Muscle of leg (tissue), 11 donors: Measurements from ENCODE around the gene MRPL27. TPM values are rescaled to one million over a fixed set of nuclear protein-coding genes. Genes with fewer than 3 reads are reported as not detected.
A peak's percentile ranks its signal among the peaks of the same experiment; 100 is the strongest.
"Not testable (repeated sequence)": the region's sequence is repeated elsewhere in the genome, so short reads cannot be mapped to it uniquely, and the experiment has no call there.

Source experiments
- DNase-seq: peaks from one replicate; pipeline ENCODE4 v3.0.0; 2013
- H3K27ac ChIP-seq: one replicate; pipeline ENCODE4 v1.5.1; 2013; ENCODE audit warnings: mild to moderate bottlenecking, low read length, control low read depth
- H3K27me3 ChIP-seq: one replicate; pipeline ENCODE4 v1.6.1; 2013; ENCODE audit warnings: low read length; ENCODE audit not compliant: control insufficient read depth, insufficient read depth
- H3K36me3 ChIP-seq: one replicate; pipeline ENCODE4 v1.6.1; 2013; ENCODE audit warnings: low read length; ENCODE audit not compliant: control insufficient read depth, insufficient read depth
- H3K4me1 ChIP-seq: one replicate; pipeline ENCODE4 v1.6.1; 2013; ENCODE audit warnings: low read length; ENCODE audit not compliant: control insufficient read depth, insufficient read depth
- H3K4me3 ChIP-seq: one replicate; pipeline ENCODE4 v1.5.1; 2013; ENCODE audit warnings: low read length, control low read depth
- H3K9me3 ChIP-seq: replicated peaks from 2 replicates; pipeline ENCODE4 v1.6.1; 2013; ENCODE audit warnings: low read depth, low read length; ENCODE audit not compliant: control insufficient read depth
- WGBS: methylation state at CpG from one replicate; pipeline ENCODE4 v1.1.5; 2013; ENCODE audit warnings: missing lambda C conversion rate; ENCODE audit not compliant: insufficient coverage; 5-methylcytosine and 5-hydroxymethylcytosine counted together
- polyA plus RNA-seq, 8 donors: library from polyadenylated mRNA; unstranded; fragments of 120-200 nt; gene quantifications; one replicate each; pipeline versions ENCODE4 v1.2.1 to v1.2.3, GENCODE V29; 2013; ENCODE audit warnings: inconsistent platforms in 1 of 8, low replicate concordance in 1 of 8; ENCODE audit not compliant: insufficient read length in 8 of 8, insufficient read depth in 1 of 8
- total RNA-seq: library from RNA; stranded (reverse); fragments of 120-200 nt; gene quantifications from one replicate; pipeline ENCODE4 v1.2.4, GENCODE V29; 2013

The MRPL27 gene
- total and polyA plus RNA-seq, 9 donors = 52.4 to 81.5 (median 61.0) TPM

GRCh38 chr17:50347117-50347893 is 25.7 kb downstream of the MRPL27 start:
- Histone ChIP-seq H3K27ac (no peak overlapping the region), H3K36me3 (peaks cover 1% of the 10 kb centered on the region), H3K27me3 (no peaks in the 10 kb centered on the region), H3K9me3 (no peaks in the 10 kb centered on the region), H3K4me3 (peak overlapping the region; percentile 70), H3K4me1 (peaks cover 27% of the 10 kb centered on the region)
- no peak for DNase-seq
- 17% methylated on average over 13 of the region's 17 CpGs for WGBS

DNA sequence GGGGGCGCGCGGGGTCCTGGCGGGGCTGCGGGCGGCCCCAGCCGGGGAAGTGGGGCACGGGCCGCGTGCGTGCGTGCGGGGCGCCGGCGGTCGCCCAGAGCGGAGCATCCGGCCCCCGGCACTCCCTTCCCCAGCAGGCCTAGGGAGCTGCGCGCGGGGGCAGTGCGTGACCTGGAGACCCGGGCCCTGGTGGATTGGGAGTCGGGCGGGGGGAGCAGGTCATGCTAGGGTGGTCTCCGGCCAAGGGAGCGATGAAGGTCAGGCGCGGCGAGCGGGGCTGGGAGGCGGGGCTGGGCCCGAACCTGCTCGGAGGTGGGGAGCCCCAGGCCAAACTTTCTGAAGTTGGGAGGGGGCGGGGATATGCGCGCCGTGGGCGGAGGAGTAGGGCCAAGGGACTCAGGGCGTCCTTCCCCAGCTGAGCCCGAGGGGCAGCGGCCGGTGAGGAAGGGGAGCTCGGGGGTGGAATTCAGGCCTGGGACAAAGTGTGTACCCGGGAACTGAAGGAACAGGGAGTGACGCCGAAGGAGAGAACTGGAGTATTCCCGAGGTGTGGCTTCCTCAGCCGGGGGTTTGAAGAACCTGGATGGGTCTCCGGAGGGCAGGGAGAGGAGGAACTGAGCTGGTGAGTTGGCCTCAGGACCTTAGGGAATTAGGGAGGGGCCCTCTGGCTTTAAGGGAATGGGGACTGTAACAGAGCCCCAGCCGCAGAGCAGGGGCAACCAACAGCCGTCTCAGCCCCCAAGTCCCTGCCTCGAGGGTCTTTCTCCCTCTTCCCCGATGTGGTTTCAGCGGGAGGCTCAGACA is 26.5 kb downstream of the MRPL27 start:
- under 1% methylated on average over 49 of the region's 57 CpGs for WGBS
- no peaks in the 10 kb centered on the region for H3K36me3 ChIP-seq
- no peaks in the 10 kb centered on the region for H3K27me3 ChIP-seq
- H3K27ac ChIP-seq = no peak overlapping the region
- peak overlapping the region; percentile 70 for H3K4me3 ChIP-seq
- peaks cover 25% of the 10 kb centered on the region for H3K4me1 ChIP-seq
- peak; percentile 61 for DNase-seq
- H3K9me3 ChIP-seq = no peaks in the 10 kb centered on the region

DNA sequence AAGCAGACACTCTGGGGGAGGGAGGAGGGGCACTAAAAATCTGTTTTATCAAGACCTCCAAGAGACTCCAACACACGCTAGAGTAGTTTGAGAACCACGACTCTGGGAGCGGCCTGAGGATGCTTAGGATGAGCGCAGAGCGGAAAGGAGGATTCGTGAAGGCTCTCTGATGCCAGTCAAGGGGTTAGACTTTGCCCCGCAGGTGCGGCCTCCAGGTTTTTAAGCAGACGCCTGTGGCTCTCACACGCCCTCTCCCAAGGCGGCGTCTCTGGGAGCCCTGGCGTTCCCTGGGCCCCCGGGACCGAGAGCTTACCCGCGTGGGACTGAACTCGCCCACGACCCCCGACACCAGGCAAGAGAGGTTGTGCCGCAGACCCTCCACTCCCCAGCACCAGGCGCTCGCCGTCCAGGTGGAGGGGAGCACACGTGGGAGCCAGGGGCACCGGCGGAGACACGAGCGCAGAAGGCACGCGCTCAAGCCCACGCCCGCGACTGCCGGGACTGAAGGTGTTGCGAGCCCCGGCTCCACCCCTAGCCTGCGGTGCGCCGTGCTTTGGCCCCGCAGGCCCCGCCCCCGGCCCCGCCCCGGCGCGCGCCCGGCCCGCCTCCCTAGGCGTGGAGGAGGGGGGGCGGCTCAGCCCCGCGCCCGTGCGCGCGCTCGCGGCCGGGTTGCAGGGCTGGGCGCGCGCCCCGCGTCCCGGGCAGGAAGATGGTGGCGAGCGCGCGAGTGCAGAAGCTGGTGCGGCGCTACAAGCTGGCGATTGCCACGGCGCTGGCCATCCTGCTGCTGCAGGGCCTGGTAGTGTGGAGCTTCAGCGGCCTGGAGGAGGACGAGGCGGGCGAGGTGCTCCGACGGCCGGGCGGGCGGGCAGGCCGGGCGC is 27.3 kb downstream of the MRPL27 start, which contains the start of gene XYLT2:
Gene XYLT2, plus strand, starts transcription at position 695 of the 881 bp plus-strand sequence. Its CDS starts 15 bp downstream, at position 710.
- Histone ChIP-seq H3K36me3 (no peaks in the 10 kb centered on the region), H3K27me3 (no peaks in the 10 kb centered on the region), H3K27ac (peak within 1 kb of the TSS; percentile 65), H3K9me3 (no peaks in the 10 kb centered on the region), H3K4me1 (peaks cover 25% of the 10 kb centered on the region), H3K4me3 (peak within 1 kb of the TSS; percentile 70)
- DNase-seq = peak; percentile 95
- WGBS = 2% methylated on average over 75 of the region's 87 CpGs

DNA sequence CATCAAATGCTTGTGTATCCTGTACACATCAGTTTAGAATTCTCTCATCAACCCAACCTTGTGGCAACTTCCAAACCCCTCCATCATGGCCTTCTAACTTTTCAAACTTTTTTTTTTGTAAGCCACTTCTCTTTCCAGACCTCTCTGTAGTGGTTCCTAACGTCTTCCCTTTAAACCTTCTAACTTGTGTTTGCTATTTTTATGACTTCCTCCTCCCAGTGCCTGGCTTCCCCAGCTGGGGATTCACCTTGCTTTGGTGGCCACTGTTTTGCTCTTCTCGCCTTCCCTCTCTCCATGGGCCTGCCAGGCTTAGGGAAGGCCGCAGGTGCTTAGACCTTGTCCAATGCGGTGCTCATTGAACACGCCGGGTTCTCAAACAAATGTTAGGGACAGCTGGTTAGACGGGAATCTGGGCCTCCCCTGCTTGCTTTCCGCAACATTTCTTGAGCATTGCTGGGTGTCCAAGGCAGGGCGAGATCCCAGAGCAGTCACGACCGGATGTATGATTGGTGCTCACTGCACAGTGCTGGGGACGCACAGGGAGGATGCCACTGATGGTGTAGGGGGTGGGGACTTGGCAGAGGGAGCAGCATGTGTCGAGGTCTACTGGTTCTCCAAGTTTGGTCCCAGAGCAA is 28.1 kb downstream of the MRPL27 start:
- no peaks in the 10 kb centered on the region for H3K36me3 ChIP-seq
- H3K4me3 ChIP-seq = no peak overlapping the region
- H3K27me3 ChIP-seq = no peaks in the 10 kb centered on the region
- DNase-seq = no peak
- no peaks in the 10 kb centered on the region for H3K9me3 ChIP-seq
- no peak overlapping the region for H3K27ac ChIP-seq
- H3K4me1 ChIP-seq = peaks cover 25% of the 10 kb centered on the region
- 55% methylated on average over 11 of the region's 13 CpGs for WGBS

DNA sequence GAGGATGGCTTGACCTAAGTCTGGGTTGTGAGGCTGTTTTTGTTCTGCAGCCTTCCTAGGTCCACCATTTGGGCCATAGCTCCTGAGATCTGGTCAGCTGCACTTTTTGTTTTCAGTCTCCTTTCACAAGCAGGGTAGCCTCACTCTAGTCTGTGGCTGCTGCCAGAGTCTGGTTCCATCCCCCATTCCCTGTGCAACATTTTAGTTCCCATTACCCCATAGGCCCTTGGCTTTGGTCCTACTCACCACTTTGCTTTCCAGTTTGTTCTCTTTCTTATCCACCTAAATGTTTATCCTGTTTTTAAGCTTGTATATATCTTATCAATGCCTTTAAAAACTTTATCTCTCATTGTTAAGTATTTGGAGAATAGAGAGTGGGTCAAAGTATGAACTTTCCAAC is 33.6 kb downstream of the MRPL27 start:
- Histone ChIP-seq H3K27ac (no peak overlapping the region), H3K4me1 (no peaks in the 10 kb centered on the region), H3K27me3 (no peaks in the 10 kb centered on the region), H3K9me3 (peaks cover 6% of the 10 kb centered on the region), H3K4me3 (no peak overlapping the region), H3K36me3 (no peaks in the 10 kb centered on the region)
- DNase-seq = no peak

- H3K9me3 ChIP-seq = peaks cover 6% of the 10 kb centered on the region
- no peaks in the 10 kb centered on the region for H3K36me3 ChIP-seq
- no peak overlapping the region for H3K4me3 ChIP-seq
- DNase-seq = no peak
- H3K27ac ChIP-seq = no peak overlapping the region
- H3K27me3 ChIP-seq = no peaks in the 10 kb centered on the region
- H3K4me1 ChIP-seq = no peaks in the 10 kb centered on the region
Measured at GRCh38 chr17:50338645-50339044, 34.3 kb downstream of the MRPL27 start.

DNA sequence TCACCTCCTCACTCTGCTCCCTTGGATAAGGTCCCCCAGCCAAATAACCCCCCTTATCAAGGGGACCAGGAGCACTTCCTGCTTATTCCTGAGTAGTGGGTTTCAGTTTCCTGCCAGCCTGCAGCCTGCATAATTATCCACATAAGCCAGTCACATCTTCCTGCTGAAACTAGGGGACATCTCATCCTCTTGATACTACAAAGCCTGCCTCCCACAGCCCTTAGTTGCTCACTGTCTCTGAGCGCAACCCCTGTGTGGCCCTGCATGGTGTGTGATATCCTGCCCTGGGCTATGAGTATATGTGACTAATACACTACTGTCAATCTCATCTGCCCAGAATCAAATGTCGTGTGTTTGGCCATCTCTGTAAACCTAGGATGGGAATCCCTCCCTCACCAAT is 35.0 kb downstream of the MRPL27 start:
- H3K4me1 ChIP-seq = no peaks in the 10 kb centered on the region
- no peak overlapping the region for H3K4me3 ChIP-seq
- H3K27ac ChIP-seq = no peak overlapping the region
- H3K36me3 ChIP-seq = no peaks in the 10 kb centered on the region
- DNase-seq = no peak
- H3K27me3 ChIP-seq = peaks cover 2% of the 10 kb centered on the region
- no CpG with 5 or more reads among the region's 2 CpGs for WGBS
- peaks cover 6% of the 10 kb centered on the region for H3K9me3 ChIP-seq

GRCh38 chr17:50333291-50334057 is 39.5 kb downstream of the MRPL27 start:
- peaks cover 26% of the 10 kb centered on the region for H3K4me1 ChIP-seq
- H3K4me3 ChIP-seq, H3K27me3 ChIP-seq, H3K27ac ChIP-seq, H3K36me3 ChIP-seq, H3K9me3 ChIP-seq, DNase-seq: not testable (repeated sequence)
- no CpG with 5 or more reads among the region's 14 CpGs for WGBS

- no peak overlapping the region for H3K4me3 ChIP-seq
- no peak for DNase-seq
- peaks cover 2% of the 10 kb centered on the region for H3K27me3 ChIP-seq
- H3K9me3 ChIP-seq = no peaks in the 10 kb centered on the region
- H3K36me3 ChIP-seq = no peaks in the 10 kb centered on the region
- 68% methylated on average over 5 of the region's 6 CpGs for WGBS
- peaks cover 34% of the 10 kb centered on the region for H3K4me1 ChIP-seq
- H3K27ac ChIP-seq = no peak overlapping the region
Measured at GRCh38 chr17:50332196-50332595, 40.8 kb downstream of the MRPL27 start.
